Loucy (cell line): ENCODE results near the gene SERPINB6.

ENCODE experiments used
- CTCF ChIP-seq: fragments of 200-600 bp; sonication (generic); conservative IDR thresholded peaks from 2 replicates; pipeline ENCODE4 v1.5.1; 2014; ENCODE audit warnings: mild to moderate bottlenecking, antibody characterized with exemption, low read length
- EZH2phosphoT487 ChIP-seq: fragments of 200-600 bp; IDR thresholded peaks from 2 replicates; pipeline ENCODE4 v1.6.1; 2018; ENCODE audit warnings: antibody characterized with exemption, mild to moderate bottlenecking, moderate library complexity, borderline replicate concordance

- TF ChIP-seq CTCF (no peak), EZH2phosphoT487 (no peak)
Measured at GRCh38 chr6:3011592-3011991, 40.2 kb upstream of the SERPINB6 start.
